Measurements from ENCODE around the gene SAMMSON.

SAMMSON gene

GRCh38 chr3:70020906-70021660, 21.6 kb downstream of the SAMMSON start:
- Histone ChIP-seq H3K27me3 (ENCODE audit: insufficient read depth, low read depth, severe bottlenecking) (no peaks in the 10 kb centered on the region), H3K4me3 (ENCODE audit: low read depth, low read length) (no peak overlapping the region), H3K9me3 (ENCODE audit: severe bottlenecking) (no peaks in the 10 kb centered on the region), H3K27ac (no peak overlapping the region), H3K36me3 (no peaks in the 10 kb centered on the region)
- DNase-seq = no peak
- TF ChIP-seq CTCF (IDR thresholded peaks at IDR 0.05; ENCODE audit: low read depth, low read length) = no peak

GRCh38 chr3:70028361-70028760, 28.8 kb downstream of the SAMMSON start:
- Histone ChIP-seq H3K4me3 (ENCODE audit: low read depth, low read length) (no peak overlapping the region), H3K27me3 (ENCODE audit: insufficient read depth, low read depth, severe bottlenecking) (no peaks in the 10 kb centered on the region), H3K27ac (no peak overlapping the region), H3K36me3 (no peaks in the 10 kb centered on the region), H3K9me3 (ENCODE audit: severe bottlenecking) (no peaks in the 10 kb centered on the region)
- no peak for DNase-seq
- TF ChIP-seq CTCF (IDR thresholded peaks at IDR 0.05; ENCODE audit: low read depth, low read length) = no peak

DNA sequence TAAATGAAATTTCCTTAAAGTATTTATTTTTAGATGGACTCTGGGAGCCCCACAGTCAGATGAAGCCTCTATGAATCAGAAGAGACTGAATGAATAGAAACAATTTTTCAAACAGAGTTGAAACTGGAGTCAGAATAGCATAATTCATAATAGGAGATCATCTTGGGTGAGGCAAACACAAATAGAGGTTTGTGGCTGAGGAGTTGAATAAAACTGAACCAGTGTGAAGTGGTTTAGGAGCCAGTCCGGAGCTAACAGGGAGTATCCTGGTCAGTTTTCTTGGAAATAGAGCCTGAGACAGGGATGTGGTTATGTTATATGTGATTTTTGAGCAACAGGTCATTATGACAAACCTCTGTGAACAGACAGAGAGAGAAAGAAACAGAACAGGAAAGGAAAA, 39.2 kb downstream of the SAMMSON start:
- H3K9me3 ChIP-seq (ENCODE audit: severe bottlenecking) = no peaks in the 10 kb centered on the region
- no peak for DNase-seq
- H3K27ac ChIP-seq = no peak overlapping the region
- H3K36me3 ChIP-seq = no peaks in the 10 kb centered on the region
- H3K27me3 ChIP-seq (ENCODE audit: insufficient read depth, low read depth, severe bottlenecking) = no peaks in the 10 kb centered on the region
- H3K4me3 ChIP-seq (ENCODE audit: low read depth, low read length) = no peak overlapping the region
- no peak for TF ChIP-seq CTCF (IDR thresholded peaks at IDR 0.05; ENCODE audit: low read depth, low read length)

- H3K4me3 ChIP-seq (ENCODE audit: low read depth, low read length) = no peak overlapping the region
- no peaks in the 10 kb centered on the region for H3K27me3 ChIP-seq (ENCODE audit: insufficient read depth, low read depth, severe bottlenecking)
- H3K36me3 ChIP-seq = no peaks in the 10 kb centered on the region
- DNase-seq = no peak
- H3K27ac ChIP-seq = no peak overlapping the region
- no peak for TF ChIP-seq CTCF (IDR thresholded peaks at IDR 0.05; ENCODE audit: low read depth, low read length)
- H3K9me3 ChIP-seq (ENCODE audit: severe bottlenecking) = no peaks in the 10 kb centered on the region
Observed at GRCh38 chr3:70040386-70040785, 40.9 kb downstream of the SAMMSON start.

GRCh38 chr3:70042641-70043040, 43.1 kb downstream of the SAMMSON start:
- H3K4me3 ChIP-seq (ENCODE audit: low read depth, low read length) = no peak overlapping the region
- no peak overlapping the region for H3K27ac ChIP-seq
- no peaks in the 10 kb centered on the region for H3K27me3 ChIP-seq (ENCODE audit: insufficient read depth, low read depth, severe bottlenecking)
- no peaks in the 10 kb centered on the region for H3K9me3 ChIP-seq (ENCODE audit: severe bottlenecking)
- DNase-seq = no peak
- no peak for TF ChIP-seq CTCF (IDR thresholded peaks at IDR 0.05; ENCODE audit: low read depth, low read length)
- H3K36me3 ChIP-seq = no peaks in the 10 kb centered on the region

DNA sequence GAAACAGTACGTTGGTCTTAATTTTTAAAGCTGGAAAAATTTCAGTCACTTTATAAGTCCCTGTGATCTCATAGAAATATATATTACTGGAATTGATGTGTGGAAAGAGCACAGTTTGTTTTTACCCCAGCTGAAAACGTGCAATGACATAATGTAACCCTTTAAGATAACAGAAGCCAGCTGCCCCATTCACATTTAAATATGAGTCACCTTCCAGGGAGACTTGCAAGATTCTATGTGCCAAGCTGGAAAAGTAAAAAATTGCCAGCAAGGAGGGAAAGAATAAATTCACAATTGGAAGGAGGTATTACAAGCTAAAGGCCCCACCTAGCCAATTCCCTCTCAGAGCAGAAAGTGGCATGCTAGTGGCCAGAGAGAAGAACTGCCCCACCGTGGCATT, 50.2 kb downstream of the SAMMSON start:
- no peaks in the 10 kb centered on the region for H3K27me3 ChIP-seq (ENCODE audit: insufficient read depth, low read depth, severe bottlenecking)
- no peak overlapping the region for H3K27ac ChIP-seq
- no peak for DNase-seq
- H3K36me3 ChIP-seq = no peaks in the 10 kb centered on the region
- no peak overlapping the region for H3K4me3 ChIP-seq (ENCODE audit: low read depth, low read length)
- no peaks in the 10 kb centered on the region for H3K9me3 ChIP-seq (ENCODE audit: severe bottlenecking)
- TF ChIP-seq CTCF (IDR thresholded peaks at IDR 0.05; ENCODE audit: low read depth, low read length) = no peak

Measured in WERI-Rb-1 (cell line).